Measurements from ENCODE around the gene RASAL2.

RASAL2 gene

DNA sequence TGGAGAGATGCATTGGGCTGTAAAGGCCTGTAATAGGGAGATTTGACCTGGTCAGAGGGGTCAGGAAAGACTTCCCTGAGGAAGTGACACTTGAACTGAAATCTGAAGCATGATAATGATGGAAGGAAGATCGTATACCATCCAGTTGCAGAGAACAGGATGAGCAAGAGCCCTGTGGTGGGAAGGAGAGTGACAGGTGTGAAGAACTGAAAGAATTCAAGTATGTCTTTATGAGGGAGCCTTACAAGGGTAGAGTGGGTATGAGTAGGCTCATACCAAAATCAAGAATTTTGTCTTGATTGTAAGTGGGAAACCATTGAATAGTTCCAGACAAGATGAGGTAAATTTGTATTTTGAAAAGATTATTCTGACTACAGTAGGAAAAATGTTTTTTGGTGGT is 129.4 kb downstream of the RASAL2 start:
- ChIA-PET POLR2A (no interaction called here), CTCF (no interaction called here)
- DNase-seq (ENCODE audit: extremely low spot score), result no peak

GRCh38 chr1:178224358-178224757 is 130.5 kb downstream of the RASAL2 start:
- POLR2A ChIA-PET, result no interaction called here
- TF ChIP-seq ARNT (IDR thresholded peaks at IDR 0.05) (no peak), LEF1 (IDR thresholded peaks at IDR 0.05; ENCODE audit: borderline replicate concordance) (no peak), NFRKB (IDR thresholded peaks at IDR 0.05) (no peak), HDGF (IDR thresholded peaks at IDR 0.05; ENCODE audit: borderline replicate concordance) (no peak), FOXK2 (IDR thresholded peaks at IDR 0.05) (no peak), BHLHE40 (IDR thresholded peaks at IDR 0.05; ENCODE audit: borderline replicate concordance) (no peak), SP1 (IDR thresholded peaks at IDR 0.05) (no peak), CTBP1 (IDR thresholded peaks at IDR 0.05; ENCODE audit: borderline replicate concordance) (no peak)
- no peak for DNase-seq (ENCODE audit: extremely low spot score)
- CTCF ChIA-PET, result no interaction called here

More for the DNA sequence above, 129.4 kb downstream of the RASAL2 start:
- TF ChIP-seq NFRKB (IDR thresholded peaks at IDR 0.05) (no peak), CTBP1 (IDR thresholded peaks at IDR 0.05; ENCODE audit: borderline replicate concordance) (no peak), FOXK2 (IDR thresholded peaks at IDR 0.05) (no peak)

- no peak for TF ChIP-seq SP1 (IDR thresholded peaks at IDR 0.05)
- DNase-seq (ENCODE audit: extremely low spot score), result no peak
- ChIA-PET CTCF (no interaction called here), POLR2A (no interaction called here)
These were observed 137.0 kb downstream of the RASAL2 start for GRCh38 chr1:178230881-178231409.

GRCh38 chr1:178232108-178232507 is 138.2 kb downstream of the RASAL2 start:
- CTCF ChIA-PET, result no interaction called here
- TF ChIP-seq LEF1 (IDR thresholded peaks at IDR 0.05; ENCODE audit: borderline replicate concordance), result no peak
- TF ChIP-seq NFRKB (IDR thresholded peaks at IDR 0.05), result no peak
- TF ChIP-seq ZNF384 (IDR thresholded peaks at IDR 0.05), result no peak
- no peak for TF ChIP-seq ELF4 (IDR thresholded peaks at IDR 0.05)
- no peak for TF ChIP-seq CTBP1 (IDR thresholded peaks at IDR 0.05; ENCODE audit: borderline replicate concordance)
- no peak for TF ChIP-seq HDGF (IDR thresholded peaks at IDR 0.05; ENCODE audit: borderline replicate concordance)
- no peak for TF ChIP-seq FOXK2 (IDR thresholded peaks at IDR 0.05)
- TF ChIP-seq TARDBP (IDR thresholded peaks at IDR 0.05), result no peak
- no peak for TF ChIP-seq L3MBTL2 (conservative IDR thresholded peaks at IDR 0.05)
- no peak for TF ChIP-seq SP1 (IDR thresholded peaks at IDR 0.05)
- TF ChIP-seq PKNOX1 (IDR thresholded peaks at IDR 0.05), result no peak
- TF ChIP-seq FOXM1 (IDR thresholded peaks at IDR 0.05; ENCODE audit: borderline replicate concordance), result no peak
- no peak for TF ChIP-seq ARNT (IDR thresholded peaks at IDR 0.05)
- DNase-seq (ENCODE audit: extremely low spot score), result no peak
- POLR2A ChIA-PET, result no interaction called here

- TF ChIP-seq NFRKB (IDR thresholded peaks at IDR 0.05) (no peak), ELF4 (IDR thresholded peaks at IDR 0.05) (no peak), LEF1 (IDR thresholded peaks at IDR 0.05; ENCODE audit: borderline replicate concordance) (no peak), FOXA1 (IDR thresholded peaks at IDR 0.05) (no peak), PKNOX1 (IDR thresholded peaks at IDR 0.05) (no peak), HDGF (IDR thresholded peaks at IDR 0.05; ENCODE audit: borderline replicate concordance) (no peak), SP1 (IDR thresholded peaks at IDR 0.05) (no peak), ZNF384 (IDR thresholded peaks at IDR 0.05) (no peak), FOXK2 (IDR thresholded peaks at IDR 0.05) (no peak), TARDBP (IDR thresholded peaks at IDR 0.05) (no peak), ARNT (IDR thresholded peaks at IDR 0.05) (no peak), L3MBTL2 (conservative IDR thresholded peaks at IDR 0.05) (no peak), FOXM1 (IDR thresholded peaks at IDR 0.05; ENCODE audit: borderline replicate concordance) (no peak), CTBP1 (IDR thresholded peaks at IDR 0.05; ENCODE audit: borderline replicate concordance) (no peak), SUZ12 (IDR thresholded peaks at IDR 0.05) (no peak), BHLHE40 (IDR thresholded peaks at IDR 0.05; ENCODE audit: borderline replicate concordance) (no peak)
- DNase-seq (ENCODE audit: extremely low spot score), result no peak
- ChIA-PET CTCF (no interaction called here), POLR2A (no interaction called here)
These were observed 139.0 kb downstream of the RASAL2 start for GRCh38 chr1:178232949-178233348.

DNA sequence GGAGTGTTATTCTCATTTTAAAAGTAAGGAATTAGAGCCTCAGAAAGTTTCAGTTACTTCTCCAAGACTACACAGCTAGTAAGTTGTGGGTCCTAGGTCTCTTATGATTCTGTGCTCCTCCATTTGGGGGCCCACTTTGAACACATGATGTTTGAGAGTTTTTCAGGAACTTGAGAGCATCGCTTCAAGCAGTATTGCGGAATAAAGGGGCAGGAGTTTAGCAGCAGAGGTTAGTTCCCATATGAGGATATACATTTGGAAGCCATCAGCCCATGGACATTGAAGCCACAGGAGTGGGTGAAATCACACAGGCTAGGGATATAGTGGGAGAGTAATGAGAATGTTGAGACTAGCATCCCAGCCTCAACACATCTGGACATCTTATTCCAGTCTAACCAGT is 143.2 kb downstream of the RASAL2 start:
- CTCF ChIA-PET, result no interaction called here
- POLR2A ChIA-PET, result no interaction called here
- no peak for DNase-seq (ENCODE audit: extremely low spot score)
- no peak for TF ChIP-seq SP1 (IDR thresholded peaks at IDR 0.05)
- TF ChIP-seq L3MBTL2 (conservative IDR thresholded peaks at IDR 0.05), result no peak
- no peak for TF ChIP-seq FOXA1 (IDR thresholded peaks at IDR 0.05)
- TF ChIP-seq PKNOX1 (IDR thresholded peaks at IDR 0.05), result no peak
- TF ChIP-seq HDGF (IDR thresholded peaks at IDR 0.05; ENCODE audit: borderline replicate concordance), result no peak
- no peak for TF ChIP-seq NFRKB (IDR thresholded peaks at IDR 0.05)

DNA sequence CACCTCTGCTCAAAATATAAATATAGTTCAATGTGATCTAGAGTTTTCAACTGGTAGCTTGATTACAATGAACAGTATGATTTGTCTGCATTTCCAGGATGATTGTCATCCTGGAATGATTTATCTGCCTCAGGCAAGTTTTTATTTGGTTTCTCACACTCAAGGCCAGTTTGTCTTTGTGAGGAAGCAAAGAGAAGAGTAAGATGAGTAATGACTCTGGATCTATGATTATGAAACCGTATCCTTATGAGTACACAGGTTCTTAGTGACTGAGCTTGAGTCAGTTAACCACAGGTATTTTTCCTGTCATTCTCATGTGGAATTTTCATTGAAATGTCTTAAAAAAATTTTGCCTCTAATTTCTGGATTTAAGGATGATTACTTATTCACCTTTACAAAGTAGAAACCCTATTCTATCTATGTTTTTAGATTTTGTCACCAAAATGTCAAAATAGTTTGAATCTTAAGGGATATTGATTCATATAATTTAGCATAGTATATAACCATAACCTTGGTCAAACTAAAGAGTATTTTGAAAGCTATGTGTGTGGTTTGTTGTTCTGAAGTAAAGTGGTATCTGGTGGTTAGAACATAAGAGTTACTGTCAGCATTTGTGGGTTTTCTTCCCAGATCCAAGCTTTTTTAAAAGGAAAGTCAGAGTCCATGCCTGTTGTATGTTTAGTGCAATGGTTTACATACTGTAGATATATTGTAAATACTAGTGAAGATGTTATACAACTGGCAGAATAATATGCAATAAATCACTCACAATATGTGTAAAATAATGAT is 145.0 kb downstream of the RASAL2 start:
- ChIA-PET CTCF (no interaction called here), POLR2A (no interaction called here)
- TF ChIP-seq FOXA1 (IDR thresholded peaks at IDR 0.05) (no peak), HDGF (IDR thresholded peaks at IDR 0.05; ENCODE audit: borderline replicate concordance) (no peak), L3MBTL2 (conservative IDR thresholded peaks at IDR 0.05) (no peak), PKNOX1 (IDR thresholded peaks at IDR 0.05) (peak; percentile 46; the same call in 1 of the 2 replicates), LEF1 (IDR thresholded peaks at IDR 0.05; ENCODE audit: borderline replicate concordance) (no peak), ZNF384 (IDR thresholded peaks at IDR 0.05) (no peak)
- DNase-seq (ENCODE audit: extremely low spot score), result no peak

All from HEK293T (cell line).